H1 (cell line): ENCODE measurements around the gene NGEF. TPM values are rescaled to one million over a fixed set of nuclear protein-coding genes. Genes with fewer than 3 reads are reported as not detected.

Experiments
- CTCF ChIA-PET: fragments of 300-600 bp; sonication (Branson Sonifier 250); formaldehyde crosslinking; loops from one replicate; lab custom pipeline; 2021; ENCODE audit not compliant: partially characterized antibody; lab: Charles Lee
- POLR2A ChIA-PET: fragments of 300-600 bp; sonication (Branson Sonifier 250); formaldehyde crosslinking; loops from one replicate; lab custom pipeline; 2021; ENCODE audit warnings: inconsistent platforms; ENCODE audit not compliant: partially characterized antibody; lab: Charles Lee
- DNase-seq, 2 experiments: peaks; one replicate each; pipeline versions ENCODE4 v3.0.0 to v3.0.0-alpha.2; 2010 to 2022; ENCODE audit warnings: low spot score in 2 of 2, low read depth in 1 of 2, mixed read lengths in 1 of 2
- FAIRE-seq: peaks from 2 replicates; lab custom pipeline; 2011; peaks lifted over from hg19 to GRCh38; lab: Jason Lieb, UNC
- H2AFZ ChIP-seq: 2 replicates; pipeline ENCODE4 v1.8.1; 2012; ENCODE audit warnings: low read length, inconsistent platforms
- H2AK5ac ChIP-seq: 2 replicates; pipeline ENCODE4 v1.6.1; 2013; ENCODE audit warnings: low read depth, low read length
- H2BK120ac ChIP-seq: replicated peaks from 2 replicates; pipeline ENCODE3; 2013; ENCODE audit warnings: low read depth, low read length, inconsistent platforms
- H2BK12ac ChIP-seq: 2 replicates; pipeline ENCODE4 v1.6.1; 2013; ENCODE audit warnings: low read depth, low read length
- H2BK15ac ChIP-seq: 2 replicates; pipeline ENCODE4 v1.6.1; 2013; ENCODE audit warnings: low read length
- H2BK20ac ChIP-seq: 2 replicates; pipeline ENCODE4 v1.6.1; 2013; ENCODE audit warnings: low read length
- H2BK5ac ChIP-seq: 2 replicates; pipeline ENCODE4 v1.6.1; 2013; ENCODE audit warnings: low read depth, low read length
- H3K14ac ChIP-seq: 2 replicates; pipeline ENCODE4 v1.6.1; 2013; ENCODE audit warnings: inconsistent platforms; ENCODE audit not compliant: insufficient read length
- H3K18ac ChIP-seq: 2 replicates; pipeline ENCODE4 v1.6.1; 2013; ENCODE audit warnings: low read length; ENCODE audit errors: extremely low read depth
- H3K23ac ChIP-seq: 2 replicates; pipeline ENCODE4 v1.6.1; 2013; ENCODE audit warnings: inconsistent platforms; ENCODE audit not compliant: insufficient read length
- H3K23me2 ChIP-seq: 2 replicates; pipeline ENCODE4 v1.6.1; 2013; ENCODE audit warnings: low read depth, low read length
- H3K27ac ChIP-seq: 2 replicates; pipeline ENCODE4 v1.6.1; 2011; ENCODE audit warnings: low read depth, low read length, inconsistent platforms
- H3K27me3 ChIP-seq, 4 experiments: replicated peaks in 1 of 4; 1 replicate in 1 of 4; 2 replicates in 3 of 4; pipeline versions ENCODE4 v1.6.1 to v1.8.1; 2011 to 2013; ENCODE audit warnings: low read length in 3 of 4, mild to moderate bottlenecking in 3 of 4, inconsistent platforms in 2 of 4, mixed read lengths in 2 of 4, moderate library complexity in 1 of 4; ENCODE audit not compliant: control insufficient read depth in 3 of 4, insufficient read depth in 3 of 4; ENCODE audit errors: extremely low read depth in 1 of 4
- H3K36me3 ChIP-seq, 4 experiments: 2 replicates each; pipeline versions ENCODE4 v1.6.1 to v1.8.1; 2011 to 2013; ENCODE audit warnings: mild to moderate bottlenecking in 4 of 4, low read length in 3 of 4, moderate library complexity in 2 of 4, control low read depth in 1 of 4, inconsistent platforms in 1 of 4; ENCODE audit not compliant: insufficient read depth in 4 of 4, control insufficient read depth in 2 of 4
- H3K4ac ChIP-seq: replicated peaks from 2 replicates; pipeline ENCODE3; 2013; ENCODE audit warnings: low read length, low read depth, mixed read lengths, inconsistent platforms; ENCODE audit not compliant: insufficient read length
- H3K4me1 ChIP-seq, 4 experiments: replicated peaks in 1 of 4; 1 replicate in 1 of 4; 2 replicates in 3 of 4; pipeline versions ENCODE4 v1.6.1 to v1.8.1; 2011 to 2013; ENCODE audit warnings: low read length in 3 of 4, inconsistent platforms in 2 of 4, mixed read lengths in 1 of 4; ENCODE audit not compliant: insufficient read depth in 4 of 4, control insufficient read depth in 3 of 4
- H3K4me2 ChIP-seq, 2 experiments: 2 replicates each; pipeline versions ENCODE4 v1.6.1 to v1.8.1; 2011 to 2013; ENCODE audit warnings: low read depth in 2 of 2, low read length in 2 of 2, control low read depth in 1 of 2, inconsistent platforms in 1 of 2, mild to moderate bottlenecking in 1 of 2; ENCODE audit not compliant: insufficient read depth in 1 of 2
- H3K4me3 ChIP-seq, 4 experiments: fragments of 200-600, 300-600 bp in 1 of 4; sonication (generic), shearing (Covaris generic), sonication (Bioruptor Twin) in 1 of 4; 2 replicates each; pipeline versions ENCODE4 v1.5.1 to v1.8.1; 2011 to 2016; ENCODE audit warnings: low read length in 4 of 4, low read depth in 3 of 4, control low read depth in 2 of 4, inconsistent platforms in 2 of 4, mild to moderate bottlenecking in 2 of 4, mixed read lengths in 1 of 4, moderate library complexity in 1 of 4; ENCODE audit not compliant: insufficient read depth in 2 of 4; ENCODE audit errors: extremely low read depth in 1 of 4
- H3K56ac ChIP-seq: replicated peaks from 2 replicates; pipeline ENCODE3; 2013; ENCODE audit warnings: low read depth, mild to moderate bottlenecking, mixed read lengths, low read length, inconsistent platforms; ENCODE audit not compliant: insufficient read length
- H3K79me1 ChIP-seq: 2 replicates; pipeline ENCODE4 v1.6.1; 2013; ENCODE audit warnings: low read depth, low read length, control low read depth
- H3K79me2 ChIP-seq, 2 experiments: 2 replicates each; pipeline versions ENCODE4 v1.6.1 to v1.8.1; 2012 to 2013; ENCODE audit warnings: low read length in 2 of 2, mild to moderate bottlenecking in 2 of 2, inconsistent platforms in 1 of 2; ENCODE audit not compliant: insufficient read depth in 2 of 2, control insufficient read depth in 1 of 2
- H3K9ac ChIP-seq, 4 experiments: replicated peaks in 1 of 4; 1 replicate in 1 of 4; 2 replicates in 3 of 4; pipeline versions ENCODE4 v1.6.1 to v1.8.1; 2011 to 2013; ENCODE audit warnings: low read depth in 3 of 4, low read length in 3 of 4, control low read depth in 2 of 4, mild to moderate bottlenecking in 2 of 4, moderate library complexity in 2 of 4, inconsistent platforms in 1 of 4; ENCODE audit errors: extremely low read depth in 1 of 4
- H3K9me3 ChIP-seq, 2 experiments: 2 replicates each; pipeline versions ENCODE4 v1.6.1 to v1.8.1; 2012 to 2013; ENCODE audit warnings: mild to moderate bottlenecking in 2 of 2, moderate library complexity in 2 of 2, control low read depth in 1 of 2, inconsistent platforms in 1 of 2, low read depth in 1 of 2, low read length in 1 of 2, mixed read lengths in 1 of 2; ENCODE audit not compliant: insufficient read depth in 2 of 2
- H4K20me1 ChIP-seq, 2 experiments: replicated peaks in 1 of 2; 2 replicates each; pipeline versions ENCODE3 to v1.8.1; 2011 to 2013; ENCODE audit warnings: inconsistent platforms in 2 of 2, low read length in 2 of 2, mild to moderate bottlenecking in 1 of 2; ENCODE audit not compliant: insufficient read depth in 2 of 2, control insufficient read depth in 1 of 2
- H4K5ac ChIP-seq: 2 replicates; pipeline ENCODE4 v1.6.1; 2013; ENCODE audit warnings: low read length, low read depth, mixed read lengths, inconsistent platforms; ENCODE audit not compliant: insufficient read length
- H4K8ac ChIP-seq: 2 replicates; pipeline ENCODE4 v1.8.0; 2013; ENCODE audit warnings: mild to moderate bottlenecking, moderate library complexity, low read length, inconsistent platforms; ENCODE audit not compliant: insufficient read depth; ENCODE audit errors: extremely low read depth
- H4K91ac ChIP-seq: replicated peaks from 2 replicates; pipeline ENCODE3; 2013; ENCODE audit warnings: low read length, mixed read lengths, inconsistent platforms; ENCODE audit not compliant: insufficient read length
- ASH2L ChIP-seq: fragments of 200-600, 300-600 bp; sonication (generic); IDR thresholded peaks from one replicate; pipeline ENCODE4 v1.7.1; 2017; ENCODE audit warnings: low read length
- WGBS, 2 experiments: shearing (Covaris generic) in 1 of 2; methylation state at CpG; one replicate each; pipeline versions ENCODE4 v1.1.6 to v1.1.7; 2013 to 2015; ENCODE audit warnings: low lambda C conversion rate in 2 of 2, mixed read lengths in 2 of 2, inconsistent platforms in 1 of 2, low coverage in 1 of 2, missing lambda C conversion rate in 1 of 2; ENCODE audit not compliant: insufficient replicate concordance in 2 of 2, insufficient coverage in 1 of 2, insufficient read length in 1 of 2; ENCODE audit errors: extremely low coverage in 1 of 2, missing lambda C conversion rate in 1 of 2; 5-methylcytosine and 5-hydroxymethylcytosine counted together
- polyA plus RNA-seq, 7 experiments: library from polyadenylated mRNA; depleted of rRNA in 3 of 7; stranded (reverse) in 5 of 7; unstranded in 2 of 7; fragments of >200 nt in 5 of 7; fragments of 200-250 nt in 2 of 7; gene quantifications; 1 replicate in 5 of 7; 2 replicates in 1 of 7; 4 replicates in 1 of 7; pipeline versions ENCODE4 v1.2.1 to v1.2.3, GENCODE V29; 2011 to 2013; ENCODE audit warnings: missing spikeins in 2 of 7, mixed read lengths in 2 of 7
- total RNA-seq: library from RNA; stranded (reverse); fragmentation: NEBNext Ultra II Directional; extraction: Animal tissue kit (Norgen Biotek cat#: 25700); gene quantifications from 2 replicates; pipeline ENCODE4 v1.2.1, GENCODE V29; 2021
- TF ChIP-seq, protein P1 (sequence below): IDR thresholded peaks from 2 replicates; pipeline ENCODE4 v1.6.1; 2011; ENCODE audit warnings: low read length, improper control_type of control experiment

Gene NGEF
- total and polyA plus RNA-seq, 2 of the 8 experiments (the other 6 are each of a cell fraction or from before 2014, with no cell fraction given), result 2.7 to 3.2 TPM

DNA sequence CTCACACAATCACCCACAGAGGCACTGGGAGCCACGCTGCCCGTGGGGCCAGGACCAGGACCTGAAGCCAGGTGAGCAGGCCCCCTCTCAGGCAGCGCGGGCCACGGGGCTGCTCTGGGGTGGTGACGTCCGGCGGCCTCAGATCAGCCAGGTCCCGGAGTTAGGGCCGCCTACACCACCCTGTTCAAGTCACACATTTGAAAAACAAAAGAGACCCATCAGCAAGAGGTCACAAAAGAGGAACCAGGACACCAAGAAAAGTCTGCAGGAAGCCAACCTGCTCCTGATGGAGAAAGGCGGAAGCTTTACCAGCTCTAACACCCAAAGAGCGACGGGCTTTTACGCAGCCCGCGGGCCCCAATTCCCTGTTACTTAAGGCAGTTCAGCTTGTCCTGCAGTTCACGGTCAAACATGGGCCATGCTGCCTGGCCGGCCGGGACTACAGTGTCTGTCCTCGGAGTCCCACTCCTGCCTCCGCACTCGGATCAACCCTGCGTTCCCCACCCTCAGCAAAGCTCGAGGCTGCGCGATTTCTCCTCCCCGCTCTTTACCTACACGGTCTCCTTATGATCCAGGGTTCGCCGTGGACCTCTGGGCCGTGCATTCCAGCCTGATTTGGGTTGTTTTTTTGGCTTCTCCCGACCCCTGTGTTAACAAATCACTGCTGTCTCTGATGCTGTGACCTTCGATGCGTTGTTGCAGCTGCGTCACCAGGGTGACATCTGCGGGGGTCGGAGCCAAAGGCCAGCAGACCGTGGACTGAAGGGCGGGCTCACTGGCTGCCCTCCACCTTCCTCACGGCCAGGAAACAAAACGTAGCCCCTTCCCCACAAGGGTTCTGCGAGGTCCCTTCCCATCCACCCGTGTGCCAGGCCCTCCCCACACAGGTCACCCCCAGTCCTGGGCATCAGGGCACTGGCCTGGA lies 112.0 kb downstream of the NGEF start:
- H3K14ac ChIP-seq, result no peak overlapping the region
- H3K27me3 ChIP-seq, result peaks cover 0 to 8% (median 6%) of the 10 kb centered on the region in 4 experiments; a peak in 3 of 7 replicates
- H3K36me3 ChIP-seq, result no peaks in the 10 kb centered on the region
- 0 out of 2 replicates have a peak overlapping the region, but pooled peaks have one; percentile 42 for H2AFZ ChIP-seq
- H3K9ac ChIP-seq, result peak overlapping the region in 1 of 4 experiments; percentile 22; a peak in 1 of 7 replicates
- peaks cover 4 to 19% (median 15%) of the 10 kb centered on the region in 4 experiments for H3K4me1 ChIP-seq
- DNase-seq, result no peak
- H4K5ac ChIP-seq, result no peak overlapping the region
- peaks cover 11% of the 10 kb centered on the region; the same call in 1 of the 2 replicates for H3K23me2 ChIP-seq
- no peak overlapping the region for H3K23ac ChIP-seq
- H2BK12ac ChIP-seq, result peak overlapping the region; percentile 92
- peak overlapping the region; percentile 83 for H3K18ac ChIP-seq
- H2BK20ac ChIP-seq, result peak overlapping the region; percentile 61; the same call in 1 of the 2 replicates
- peak; percentile 35 for TF ChIP-seq ASH2L
- TF ChIP-seq, protein P1, sequence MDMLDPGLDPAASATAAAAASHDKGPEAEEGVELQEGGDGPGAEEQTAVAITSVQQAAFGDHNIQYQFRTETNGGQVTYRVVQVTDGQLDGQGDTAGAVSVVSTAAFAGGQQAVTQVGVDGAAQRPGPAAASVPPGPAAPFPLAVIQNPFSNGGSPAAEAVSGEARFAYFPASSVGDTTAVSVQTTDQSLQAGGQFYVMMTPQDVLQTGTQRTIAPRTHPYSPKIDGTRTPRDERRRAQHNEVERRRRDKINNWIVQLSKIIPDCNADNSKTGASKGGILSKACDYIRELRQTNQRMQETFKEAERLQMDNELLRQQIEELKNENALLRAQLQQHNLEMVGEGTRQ, result no peak
- no peak overlapping the region for H4K8ac ChIP-seq
- 69% methylated on average over 38 of the region's 43 CpGs; no CpG with 5 or more reads in 1 of the 2 experiments for whole genome bisulfite sequencing, 2 experiments
- H3K27ac ChIP-seq, result no peak overlapping the region
- H2BK15ac ChIP-seq, result peak overlapping the region; percentile 95; the same call in 1 of the 2 replicates
- no peak overlapping the region for H3K56ac ChIP-seq
- H3K9me3 ChIP-seq, result no peaks in the 10 kb centered on the region; a peak in 1 of 4 replicates
- H3K79me1 ChIP-seq, result no peaks in the 10 kb centered on the region
- no peak overlapping the region for H3K4ac ChIP-seq
- H3K79me2 ChIP-seq, result no peaks in the 10 kb centered on the region
- peak overlapping the region; percentile 93; the same call in 1 of the 2 replicates for H2AK5ac ChIP-seq
- peak overlapping the region; percentile 56 for H4K91ac ChIP-seq
- H2BK120ac ChIP-seq, result no peak overlapping the region
- peaks cover 0 to 2% of the 10 kb centered on the region in 2 experiments for H4K20me1 ChIP-seq
- peak overlapping the region; percentile 66; the same call in 1 of the 2 replicates for H2BK5ac ChIP-seq
- ChIA-PET CTCF (interaction anchor here (0.9 to 1.4 kb wide), 3 partner anchors 9 to 128 kb away, joined by 3 to 5 read pairs (median 3); partner anchors contain the start of gene SNORC), POLR2A (interaction anchor here (0.6 to 1.1 kb wide), 3 partner anchors 13 to 908 kb away, joined by 3 read pairs; no protein-coding TSS in a partner anchor)
- 0 out of 8 replicates have a peak overlapping the region, but pooled peaks of 2 of the 4 experiments have one; percentile 17 for H3K4me3 ChIP-seq
- FAIRE-seq, result no peak
- H3K4me2 ChIP-seq, result peak overlapping the region; percentile 43 to 46
